ENCODE measurements around the gene MYLK3. TPM values are rescaled to one million over a fixed set of nuclear protein-coding genes. Genes with fewer than 3 reads are reported as not detected.
"Not testable (repeated sequence)": the region's sequence is repeated elsewhere in the genome, so short reads cannot be mapped to it uniquely, and the experiment has no call there.

MYLK3 gene
- total RNA-seq, 1 experiment from 2014 or later: not detected

DNA sequence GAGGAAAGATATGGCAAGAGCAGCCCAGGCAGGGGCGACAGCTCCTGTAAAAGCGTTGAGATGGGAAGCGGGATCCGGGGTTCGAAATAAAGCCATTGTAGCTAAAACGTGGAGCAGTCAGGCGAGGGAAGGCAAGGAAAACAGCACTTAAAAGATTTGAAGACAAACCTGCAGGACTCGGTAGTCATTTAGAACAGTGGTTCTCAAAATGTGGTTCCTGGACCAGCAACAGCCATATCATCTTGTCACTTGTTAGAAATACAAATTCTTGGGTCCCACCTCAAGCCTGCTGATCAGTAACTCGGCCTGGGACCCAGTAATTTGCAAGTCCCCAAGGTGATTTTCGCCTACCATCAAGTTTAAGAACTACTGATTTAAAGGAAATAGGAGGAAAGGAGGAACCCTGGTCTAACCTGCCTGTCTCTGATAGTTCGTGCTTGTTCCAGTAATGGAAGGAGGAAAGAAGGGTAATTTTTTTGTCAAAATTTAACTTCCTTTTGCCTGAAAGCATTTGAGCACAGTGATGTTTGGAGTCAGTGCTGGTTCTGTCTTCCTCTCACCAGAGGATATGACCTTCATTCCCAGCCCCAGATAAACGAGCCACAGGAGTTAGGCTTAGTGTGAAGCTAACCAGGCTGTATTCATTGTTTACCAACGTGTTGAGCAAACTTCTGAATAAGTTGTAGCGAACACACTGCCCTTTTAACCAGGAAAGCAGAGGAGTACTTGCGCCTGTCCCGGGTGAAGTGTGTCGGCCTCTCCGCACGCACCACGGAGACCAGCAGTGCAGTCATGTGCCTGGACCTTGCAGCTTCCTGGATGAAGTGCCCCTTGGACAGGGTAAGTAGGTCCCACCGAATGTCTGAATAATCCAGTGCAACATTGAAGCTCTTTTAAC lies 57.6 kb downstream of the MYLK3 start:
- peak; percentile 23 for DNase-seq (ENCODE audit: low read depth)

DNA sequence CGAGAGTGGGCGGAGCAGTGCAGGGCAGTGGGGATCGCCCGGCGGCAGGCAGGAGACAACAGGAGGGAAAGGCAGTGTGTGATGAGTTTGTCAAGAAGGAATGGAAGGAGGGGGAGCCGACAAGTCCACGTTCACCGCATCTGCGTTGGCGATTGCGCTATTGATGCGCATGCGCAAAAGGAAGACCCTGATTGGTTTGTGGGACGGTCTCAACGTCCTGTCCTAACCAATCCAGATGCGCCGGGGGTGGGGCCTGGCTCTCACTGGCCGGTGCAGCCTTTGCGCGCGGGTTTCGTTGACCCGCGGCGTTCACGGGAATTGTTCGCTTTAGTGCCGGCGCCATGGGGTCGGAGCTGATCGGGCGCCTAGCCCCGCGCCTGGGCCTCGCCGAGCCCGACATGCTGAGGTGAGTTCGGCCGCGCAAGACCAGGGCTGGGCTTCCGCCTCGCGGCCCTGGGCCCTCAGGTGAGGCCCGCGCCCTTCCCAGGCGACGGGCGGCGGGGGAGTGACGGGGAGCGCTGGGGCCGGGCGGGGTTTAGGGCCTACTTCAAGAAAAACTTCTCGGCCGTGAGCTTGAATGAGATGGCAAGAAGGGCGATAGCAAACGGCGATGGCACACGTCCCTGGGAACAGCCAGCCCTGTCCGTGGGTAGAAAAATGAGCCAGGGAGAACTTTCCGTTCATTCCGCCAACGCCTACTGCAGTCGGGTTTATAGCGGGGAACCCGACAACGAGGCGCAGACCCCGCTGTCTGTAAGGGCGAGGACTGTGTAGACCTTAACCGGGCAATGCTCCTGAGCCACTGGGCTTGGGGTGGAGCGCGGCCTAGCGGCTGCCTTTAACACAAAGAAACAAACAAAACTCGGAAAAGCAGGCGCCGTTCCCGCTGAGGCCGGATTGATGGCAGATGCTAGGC lies 58.5 kb downstream of the MYLK3 start, which contains the start of gene ORC6:
Gene ORC6, plus strand, starts transcription at position 295 of the 916 bp plus-strand sequence. Its CDS starts 47 bp downstream, at position 342.
- DNase-seq (ENCODE audit: low read depth): peak; percentile 94

DNA sequence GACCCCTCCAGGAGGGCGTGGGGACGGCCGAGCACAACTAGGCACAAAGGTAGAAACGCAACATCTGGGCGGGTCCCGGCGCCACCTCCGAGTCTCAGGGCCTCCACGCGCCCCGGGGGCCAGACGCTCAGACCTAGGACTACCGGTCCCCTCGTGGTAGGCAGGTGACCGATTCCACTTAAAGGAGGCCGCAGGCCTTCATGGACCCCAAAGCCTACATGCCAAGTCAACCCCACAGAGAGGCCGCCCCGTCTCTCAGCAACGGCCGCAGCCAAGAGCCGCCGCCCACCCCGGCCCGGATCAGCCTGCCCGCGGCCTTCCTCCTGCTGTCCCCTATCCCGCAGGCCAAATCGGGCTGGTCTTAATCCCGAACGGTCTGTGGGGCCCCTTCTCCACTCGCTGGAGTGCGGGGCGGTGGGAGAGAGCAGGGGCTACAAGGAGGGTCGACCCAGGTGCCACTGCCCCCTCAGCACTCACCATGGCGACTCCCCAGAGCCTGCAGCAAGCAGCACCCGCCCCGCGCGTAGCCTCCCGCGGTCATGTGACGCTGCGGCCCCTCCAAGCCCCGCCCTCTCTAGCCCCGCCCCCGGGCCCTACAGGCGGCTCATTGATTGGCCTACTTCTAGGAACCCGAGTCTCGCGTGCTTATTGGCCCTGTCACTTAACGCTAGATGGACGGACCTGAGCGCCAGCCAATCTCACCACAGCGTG lies 59.3 kb downstream of the MYLK3 start, which contains the start of gene VPS35:
Gene VPS35, minus strand, starts transcription at position 525 of the 711 bp plus-strand sequence. Its CDS starts 45 bp downstream, at position 480.
- DNase-seq (ENCODE audit: low read depth): peak; percentile 98

DNA sequence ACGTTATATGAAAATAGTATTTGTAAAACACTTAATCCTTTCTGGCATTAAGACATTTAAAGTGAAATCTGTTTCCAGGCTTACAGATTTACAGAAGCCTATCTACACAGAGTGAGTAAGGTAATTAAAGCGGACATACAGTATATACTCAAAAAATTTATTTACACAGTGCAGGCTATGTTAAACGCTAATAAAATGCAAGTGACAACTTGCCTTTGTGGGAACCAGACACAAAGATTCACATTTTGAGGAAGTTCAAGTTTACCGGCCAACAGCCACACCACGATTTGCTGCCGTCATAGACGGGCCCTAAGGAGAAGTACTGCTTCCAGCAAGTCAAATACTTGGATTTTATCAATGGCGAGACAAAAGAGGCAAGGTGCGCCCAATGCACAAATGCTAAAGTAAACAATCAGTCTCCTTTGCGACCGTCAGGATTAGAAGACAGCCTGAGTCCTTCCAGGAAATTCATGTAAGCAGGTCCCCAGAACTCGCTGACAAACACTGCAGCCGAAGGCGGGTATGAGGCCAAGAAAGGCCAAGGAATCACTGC lies 60.0 kb downstream of the MYLK3 start:
- no peak for DNase-seq (ENCODE audit: low read depth)

DNA sequence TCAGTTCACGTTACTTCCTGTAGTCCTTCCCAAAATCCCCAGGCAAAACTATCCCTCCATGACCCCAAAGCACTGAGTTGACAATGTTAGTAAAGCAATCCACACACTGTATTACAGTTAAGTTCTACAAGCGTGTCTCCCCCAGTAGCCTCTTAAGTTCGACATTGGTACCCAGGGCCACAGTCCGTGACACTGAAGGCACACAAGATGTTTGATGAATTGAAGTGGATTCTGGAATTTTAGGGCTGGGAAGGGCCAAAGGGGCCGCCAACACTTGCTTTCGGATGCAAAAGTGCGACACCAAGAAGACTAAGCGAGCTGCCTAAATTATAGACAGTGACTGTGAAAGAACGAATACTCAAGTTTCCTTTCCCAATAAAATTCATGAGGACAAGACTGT lies 60.7 kb downstream of the MYLK3 start:
- DNase-seq (ENCODE audit: low read depth): no peak

DNA sequence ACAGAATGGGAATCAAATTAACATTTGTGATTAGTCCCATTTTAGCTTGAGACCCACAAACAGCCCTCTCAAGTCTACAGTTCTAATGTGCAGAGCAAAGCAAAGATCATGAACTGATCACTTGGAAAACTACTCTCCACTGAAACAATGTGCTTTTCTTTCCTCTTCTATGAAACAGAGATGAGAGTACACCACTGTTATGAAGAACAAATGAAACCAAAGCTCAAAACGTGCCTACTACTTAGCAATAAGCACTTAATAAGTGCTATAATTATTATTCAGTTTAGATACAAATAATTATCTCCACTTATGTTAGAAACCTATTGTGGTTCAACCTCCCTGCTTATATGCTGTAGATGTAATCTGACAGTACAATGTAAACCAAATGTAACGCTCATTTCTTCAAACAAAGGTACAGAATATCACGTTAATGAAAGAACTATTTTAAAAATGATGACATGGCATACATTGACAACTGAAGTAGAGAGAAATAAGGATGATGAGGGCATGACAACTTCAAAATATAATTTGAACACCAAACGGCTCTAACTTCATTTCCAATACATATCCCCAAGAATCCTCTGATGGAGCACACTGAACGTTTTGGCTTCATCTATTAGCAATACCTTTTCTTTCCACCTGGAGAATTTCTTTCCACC lies 61.2 kb downstream of the MYLK3 start:
- DNase-seq (ENCODE audit: low read depth): no peak

DNA sequence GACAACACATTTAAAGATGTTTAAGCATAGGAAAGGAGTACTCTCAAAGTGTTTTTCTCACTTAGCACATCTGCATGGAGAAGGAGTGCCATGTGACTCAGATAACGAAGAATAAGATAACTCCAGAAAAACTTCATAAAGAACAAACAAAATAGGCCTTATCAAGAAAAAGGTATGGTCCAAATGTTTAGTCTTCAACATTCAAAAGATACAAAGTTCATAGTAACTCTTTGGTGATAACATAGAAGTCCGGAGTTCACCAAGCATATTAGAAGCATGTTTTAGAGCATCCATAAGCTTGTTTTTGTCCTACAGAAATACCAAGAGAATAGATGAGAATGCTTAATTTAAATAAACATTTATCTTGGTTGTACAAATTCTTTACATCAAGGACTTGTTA lies 66.3 kb downstream of the MYLK3 start:
- not testable (repeated sequence) for DNase-seq (ENCODE audit: low read depth)

DNA sequence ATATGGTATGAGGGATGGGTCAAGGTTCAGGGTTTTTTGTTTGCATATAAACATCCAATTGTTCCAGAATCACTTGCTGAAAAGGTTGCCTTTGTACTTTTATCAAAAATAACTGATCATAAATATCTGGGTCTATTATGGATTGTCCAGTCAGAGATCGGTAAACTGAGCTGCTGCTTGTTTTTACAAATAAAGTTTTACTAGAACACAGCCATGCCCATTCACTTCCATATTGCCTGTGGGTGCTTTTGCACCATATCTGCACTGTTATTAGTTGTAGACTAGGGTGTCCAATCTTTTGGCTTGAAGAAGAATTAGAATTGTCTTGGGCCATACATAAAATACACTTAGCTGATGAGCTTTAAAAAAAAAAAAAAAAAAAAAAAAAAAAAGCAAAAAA lies 70.2 kb downstream of the MYLK3 start:
- DNase-seq (ENCODE audit: low read depth): not testable (repeated sequence)

DNA sequence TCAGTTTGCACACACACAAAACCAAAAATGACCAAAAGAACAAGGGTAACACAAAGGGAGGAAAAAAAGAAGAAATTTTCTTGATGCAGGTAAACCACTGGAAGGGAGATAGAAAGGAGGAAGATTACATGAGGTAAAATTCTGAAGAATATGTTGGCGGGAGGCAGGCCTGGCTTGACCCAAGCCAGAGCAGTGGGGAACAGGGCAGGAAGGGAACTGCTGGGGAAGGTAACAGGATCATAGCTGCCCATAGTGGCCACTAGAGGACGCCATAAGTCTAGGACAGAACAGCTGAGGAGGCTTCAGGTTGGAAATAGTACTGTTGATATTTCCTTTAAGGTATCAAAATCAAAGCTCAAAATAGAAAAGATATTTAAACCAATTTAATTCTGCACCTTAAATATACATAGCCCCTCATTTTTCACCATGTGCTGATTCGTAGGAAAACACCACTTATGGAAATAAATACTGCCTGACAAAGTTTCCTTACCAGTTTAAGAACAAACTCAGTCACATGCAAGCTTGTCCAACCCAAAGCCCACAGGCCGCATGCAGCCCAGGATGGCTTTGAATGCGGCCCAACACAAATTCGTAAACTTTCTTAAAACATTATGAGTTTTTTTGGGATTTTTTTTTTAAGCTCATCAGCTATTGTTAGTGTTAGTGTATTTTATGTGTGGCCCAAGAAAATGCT lies 74.7 kb downstream of the MYLK3 start:
- DNase-seq (ENCODE audit: low read depth): peak; percentile 53

DNA sequence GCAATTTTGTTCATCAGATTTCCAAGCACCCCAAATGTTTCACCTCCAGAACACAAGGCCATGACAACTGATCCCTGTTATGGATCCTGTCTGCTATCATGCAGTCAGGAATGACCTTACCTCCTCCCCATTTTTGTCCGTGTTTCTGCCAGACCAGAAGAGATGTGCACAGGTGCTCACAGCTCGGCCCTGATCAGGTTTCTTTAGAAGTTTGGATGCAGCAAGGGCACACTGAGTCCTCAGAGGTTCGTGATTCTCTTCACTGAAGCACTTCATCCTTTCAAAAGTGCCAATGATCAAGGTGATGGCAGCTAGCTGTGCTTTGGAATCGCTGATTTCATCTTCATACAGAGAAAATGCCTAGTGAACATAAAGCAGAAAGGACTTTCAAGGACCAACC lies 86.0 kb downstream of the MYLK3 start:
- DNase-seq (ENCODE audit: low read depth): no peak

DNA sequence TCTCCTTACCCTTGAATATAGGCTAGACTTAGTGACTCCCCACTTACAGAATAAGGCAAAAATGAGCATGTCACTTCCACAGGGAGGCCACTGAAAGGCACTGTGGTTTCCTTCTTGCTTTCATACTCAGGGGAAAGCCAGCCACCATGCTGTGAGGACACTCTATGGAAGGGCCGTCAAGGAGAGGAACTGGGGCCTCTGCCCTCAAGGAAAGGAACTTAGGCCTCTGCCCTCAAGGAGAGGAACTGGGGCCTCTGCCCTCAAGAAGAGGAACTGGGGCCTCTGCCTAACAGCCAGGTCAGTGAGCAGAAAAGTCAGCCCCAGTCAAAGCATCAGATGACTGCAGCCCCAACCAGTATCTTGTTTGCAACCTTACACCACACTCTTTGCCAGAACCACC lies 89.2 kb downstream of the MYLK3 start:
- DNase-seq (ENCODE audit: low read depth): no peak

Other genes with a start within 250 kb of the MYLK3 start
- 56.6 and 61.0 TPM in 2 replicates for gene SHCBP1, start 127.0 kb downstream of the MYLK3 start, total RNA-seq (2014; rRNA removed; shearing (Covaris generic))
- 123 and 159 TPM in 2 replicates for gene VPS35, start 59.2 kb downstream of the MYLK3 start, total RNA-seq (2014; rRNA removed; shearing (Covaris generic))
- 33.3 and 53.0 TPM in 2 replicates for gene ORC6, start 58.7 kb downstream of the MYLK3 start, total RNA-seq (2014; rRNA removed; shearing (Covaris generic))
- gene C16orf87, start 82.8 kb upstream of the MYLK3 start, total RNA-seq (2014; rRNA removed; shearing (Covaris generic)): 10.8 and 11.8 TPM in 2 replicates
- gene GPT2, start 136.0 kb upstream of the MYLK3 start, total RNA-seq (2014; rRNA removed; shearing (Covaris generic)): 6.8 and 8.3 TPM in 2 replicates
- 66.7 and 70.0 TPM in 2 replicates for gene DNAJA2, start 225.3 kb upstream of the MYLK3 start, total RNA-seq (2014; rRNA removed; shearing (Covaris generic))

All from RPMI7951 (cell line).